HEK293 (cell line): ENCODE data around the gene SSTR4.

Source experiments
- CTCF ChIP-seq: fragments of 450-650 bp; formaldehyde crosslinking; IDR thresholded peaks from 2 replicates; pipeline ENCODE4 v1.5.1; 2016; ENCODE audit warnings: missing biosample characterization, missing genetic modification characterization
- ZNF302 ChIP-seq: fragments of 450-650 bp; formaldehyde crosslinking; IDR thresholded peaks from 2 replicates; pipeline ENCODE4 v1.5.1; 2016; ENCODE audit warnings: missing biosample characterization, missing genetic modification characterization, low read depth
- ZNF529 ChIP-seq: fragments of 450-650 bp; formaldehyde crosslinking; IDR thresholded peaks from 2 replicates; pipeline ENCODE4 v1.5.1; 2017; ENCODE audit warnings: missing genetic modification characterization, missing biosample characterization; ENCODE audit not compliant: insufficient replicate concordance
- ZNF596 ChIP-seq: fragments of 450-650 bp; IDR thresholded peaks from 2 replicates; pipeline ENCODE4 v1.5.0; 2018; ENCODE audit warnings: missing biosample characterization, mild to moderate bottlenecking, missing genetic modification characterization, moderate library complexity

- TF ChIP-seq ZNF529 (tag by site-specific recombination) (no peak), CTCF (no peak), ZNF596 (tag by site-specific recombination) (no peak), ZNF302 (no peak)
Measured at GRCh38 chr20:23049201-23050075, 14.3 kb downstream of the SSTR4 start, which contains the start of gene THBD.
